HG03139 (cell line): Measurements from ENCODE around the gene ZNF761.
"Not testable (repeated sequence)": the region's sequence is repeated elsewhere in the genome, so short reads cannot be mapped to it uniquely, and the experiment has no call there.

ENCODE experiments used
- ATAC-seq: cut with Tn5 transposase; IDR thresholded peaks from one replicate; pipeline ENCODE4 v1.9.1; 2021; ENCODE audit not compliant: unreplicated experiment

ZNF761 gene

DNA sequence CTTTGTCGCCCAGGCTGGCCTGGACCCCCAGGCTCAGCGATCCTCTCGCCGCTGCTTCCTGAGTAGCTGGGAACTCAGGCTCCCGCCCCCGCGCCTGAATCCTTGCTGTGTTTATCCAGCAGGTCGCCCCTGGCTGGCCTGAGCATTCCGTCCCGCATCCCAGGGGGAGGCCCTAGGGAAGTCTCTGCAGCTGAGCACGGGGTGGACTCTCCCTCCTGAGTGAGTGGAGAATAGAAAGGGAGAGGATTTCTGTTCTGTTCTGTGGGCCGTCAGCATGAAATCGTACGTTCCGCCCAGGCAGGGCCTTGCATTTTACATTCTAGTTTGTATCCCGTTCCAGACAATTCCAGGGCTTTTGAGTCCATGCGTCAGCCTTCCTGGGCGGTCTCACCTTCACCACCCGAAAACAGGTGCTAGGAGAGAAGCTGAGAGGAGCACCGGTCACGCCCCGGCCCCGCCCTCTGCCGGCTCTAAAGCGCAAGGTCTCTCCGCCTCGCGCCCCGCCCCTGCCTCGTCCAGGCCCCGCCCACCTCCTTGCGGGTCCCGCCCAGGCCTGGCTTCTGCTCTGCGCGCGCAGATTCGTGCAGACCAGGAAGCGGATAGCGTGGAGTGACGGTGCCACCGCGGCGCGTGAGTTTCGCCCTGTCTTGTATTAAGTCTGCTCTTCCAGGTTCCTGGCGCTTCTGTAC lies at the start of gene ZNF761:
ZNF761 (plus strand) TSS at position 586 of the 689 bp plus-strand sequence. CDS start 15,285 bp downstream, outside the sequence.
- peak; percentile 91 for ATAC-seq

DNA sequence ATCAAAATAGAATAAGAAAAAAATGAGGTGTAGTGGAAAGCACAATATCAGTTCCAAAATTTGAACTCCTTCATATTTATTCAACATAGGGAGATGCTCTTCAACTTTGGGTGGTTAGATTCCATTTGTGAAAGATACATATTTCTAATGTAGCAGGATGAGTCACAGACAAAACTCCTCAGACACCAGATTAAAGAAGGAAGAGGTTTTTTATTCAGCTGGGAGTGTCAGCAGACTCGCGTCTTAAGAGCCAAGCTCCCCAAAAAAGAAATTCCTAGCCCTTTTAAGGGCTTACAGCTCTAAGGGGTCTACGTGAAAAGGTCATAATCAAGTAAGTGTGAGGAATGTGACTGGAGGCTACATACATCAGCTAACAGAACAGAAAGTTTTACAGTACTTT lies 43.6 kb upstream of the ZNF761 start:
- ATAC-seq, result no peak

DNA sequence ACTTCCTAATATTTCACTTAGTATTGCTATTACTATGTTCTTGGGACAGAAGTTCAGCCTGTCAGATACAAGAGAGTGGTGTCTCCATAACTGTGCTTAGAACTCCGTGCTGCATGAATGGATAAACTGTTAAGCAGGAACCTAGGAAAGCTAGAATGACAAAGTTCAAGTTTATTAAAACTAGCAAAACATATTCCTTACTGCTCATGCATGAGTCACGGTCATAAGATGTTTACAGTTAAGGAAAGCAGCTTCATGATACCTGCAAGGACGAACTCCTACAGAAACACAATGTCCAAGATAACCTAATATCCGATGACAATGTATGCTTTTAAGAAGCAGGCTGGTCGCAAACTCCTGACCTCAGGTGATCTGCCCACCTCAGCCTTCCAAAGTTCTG lies 42.9 kb upstream of the ZNF761 start:
- ATAC-seq, result no peak

DNA sequence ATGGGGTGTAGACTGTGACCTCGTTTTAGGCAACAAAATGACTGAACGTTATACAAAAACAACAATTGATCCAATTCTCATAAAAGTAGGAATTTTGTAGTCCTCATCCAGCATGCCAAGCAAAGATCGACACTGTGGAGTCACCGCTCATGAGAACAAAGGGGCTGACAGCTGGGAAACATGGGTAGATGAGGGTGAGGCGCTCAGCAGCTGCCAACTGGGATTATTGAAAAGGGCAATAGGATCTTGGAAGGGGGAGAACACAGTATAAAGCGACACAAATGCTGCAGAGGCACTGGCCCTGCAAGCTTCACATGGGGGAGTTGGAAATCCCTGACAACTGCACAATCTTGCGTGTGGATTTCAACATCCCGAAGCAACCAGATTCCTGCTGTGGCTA lies 42.2 kb upstream of the ZNF761 start:
- ATAC-seq, result no peak

DNA sequence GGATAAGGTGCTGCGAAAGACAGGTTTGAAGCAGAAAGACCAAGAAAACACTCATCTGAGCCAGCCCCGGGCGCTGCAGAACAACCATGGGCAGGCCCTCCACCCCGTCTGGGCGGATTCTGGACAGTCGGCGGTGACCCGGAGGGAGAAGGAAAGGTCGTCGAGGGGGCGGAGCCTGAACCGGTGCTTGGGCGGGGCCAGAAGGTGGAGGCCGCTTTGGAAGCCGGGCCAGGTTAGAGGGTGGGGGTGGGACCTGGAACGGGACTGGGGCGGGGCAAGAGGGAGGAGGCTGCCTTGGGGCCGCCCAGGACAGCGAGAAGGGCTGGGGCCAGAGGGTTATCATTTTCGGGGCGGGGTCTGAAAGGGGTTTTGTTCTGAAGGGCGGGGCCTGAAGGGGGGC lies 41.8 kb upstream of the ZNF761 start:
- ATAC-seq, result no peak

DNA sequence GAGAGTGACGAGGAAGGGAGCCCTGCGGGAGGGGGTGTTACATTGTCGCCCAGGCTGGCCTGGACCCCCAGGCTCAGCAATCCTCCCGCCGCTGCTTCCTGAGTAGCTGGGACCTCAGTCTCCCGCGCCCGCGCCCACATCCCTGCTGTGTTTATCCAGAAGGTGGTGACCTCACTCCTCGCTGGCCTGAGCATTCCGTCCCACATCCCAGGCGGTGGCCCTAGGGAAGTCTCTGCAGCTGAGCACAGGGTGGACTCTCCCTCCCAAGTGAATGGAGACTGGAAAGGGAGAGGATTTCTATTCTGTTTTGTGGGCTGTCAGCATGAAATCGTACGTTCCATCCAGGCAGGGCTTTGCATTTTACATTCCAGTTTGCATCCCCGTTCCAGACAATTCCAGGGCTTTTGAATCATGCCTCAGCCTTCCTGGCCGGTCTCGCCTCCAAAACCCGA lies 37.2 kb upstream of the ZNF761 start:
- no peak for ATAC-seq

DNA sequence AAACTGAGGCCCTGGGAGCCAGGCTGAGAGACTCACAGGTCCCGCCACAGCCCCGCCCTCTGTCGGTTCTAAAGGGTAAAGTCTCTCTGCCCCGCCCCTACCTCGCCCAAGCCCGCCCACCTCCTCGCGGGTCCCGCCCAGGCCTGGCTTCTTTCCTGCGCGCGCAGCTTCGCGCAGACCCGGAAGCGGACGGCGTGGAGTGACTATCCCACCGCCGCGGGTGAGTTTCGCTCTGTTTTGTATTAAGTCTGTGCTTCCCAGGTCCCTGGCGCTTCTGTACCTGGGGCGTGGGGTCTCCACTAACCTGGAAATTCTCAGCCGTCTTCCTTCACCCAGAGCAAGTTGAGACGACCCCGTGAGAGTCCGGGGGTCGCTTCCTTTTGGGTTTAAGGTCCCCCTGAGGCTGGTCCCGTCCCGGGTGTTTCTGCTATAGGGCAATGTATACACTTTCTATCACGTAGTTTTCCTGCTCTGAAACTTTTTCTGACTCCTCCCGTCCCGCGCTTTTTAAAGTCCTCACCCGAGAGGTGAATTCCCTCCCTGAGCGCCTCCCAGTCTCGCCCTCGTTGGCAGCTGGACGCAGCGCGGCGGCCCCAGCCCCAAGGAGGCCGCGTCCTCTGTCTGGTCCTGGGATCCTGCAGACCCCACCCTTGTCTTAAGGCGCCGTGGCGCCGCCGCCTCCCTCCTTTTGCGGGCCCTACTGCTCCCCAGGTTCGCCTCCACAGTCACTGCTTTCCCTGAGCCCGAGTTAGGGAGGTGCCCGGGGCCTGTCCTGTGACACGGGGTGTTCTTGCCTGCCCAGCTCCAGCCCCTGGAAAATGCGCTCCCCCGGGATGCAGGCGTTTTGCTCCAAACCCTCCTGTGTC lies 36.6 kb upstream of the ZNF761 start, which contains the start of gene ZNF765:
ZNF765 (plus strand) TSS at position 176 of the 866 bp plus-strand sequence. CDS start 2,867 bp downstream, outside the sequence.
- peak; percentile 74 for ATAC-seq

DNA sequence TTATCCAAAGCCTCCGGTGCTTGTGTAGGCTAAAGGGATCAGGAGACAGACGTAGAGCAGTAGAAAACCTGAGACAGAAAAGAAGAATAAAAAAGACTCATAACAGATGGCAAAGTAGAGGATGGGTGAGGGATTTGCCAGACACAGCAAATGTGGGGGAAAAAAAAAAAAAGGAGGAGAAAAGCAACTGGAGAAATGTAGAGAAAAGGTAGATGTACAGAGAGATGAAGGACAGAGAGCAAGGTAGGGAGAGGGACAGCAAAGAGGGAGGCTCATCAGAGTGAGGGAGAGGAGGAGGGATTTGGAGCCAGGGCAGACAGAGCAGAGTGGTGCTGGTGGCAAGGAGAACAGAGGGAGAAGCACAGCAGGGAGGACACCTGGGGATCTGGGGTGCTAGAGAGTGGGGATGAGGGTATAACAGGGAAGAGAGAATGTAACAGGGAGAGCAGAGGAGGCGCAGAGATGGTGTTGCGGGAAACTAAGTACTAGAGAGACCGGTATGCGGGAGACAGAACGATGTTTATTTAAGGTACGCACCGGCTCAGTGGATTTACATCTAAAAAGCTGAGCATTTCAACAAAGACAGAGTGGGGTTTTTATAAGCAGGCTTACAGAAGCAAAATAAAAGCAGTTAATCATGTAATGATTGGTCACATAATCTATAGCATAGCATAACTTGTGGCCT lies 35.8 kb upstream of the ZNF761 start:
- ATAC-seq, result not testable (repeated sequence)

DNA sequence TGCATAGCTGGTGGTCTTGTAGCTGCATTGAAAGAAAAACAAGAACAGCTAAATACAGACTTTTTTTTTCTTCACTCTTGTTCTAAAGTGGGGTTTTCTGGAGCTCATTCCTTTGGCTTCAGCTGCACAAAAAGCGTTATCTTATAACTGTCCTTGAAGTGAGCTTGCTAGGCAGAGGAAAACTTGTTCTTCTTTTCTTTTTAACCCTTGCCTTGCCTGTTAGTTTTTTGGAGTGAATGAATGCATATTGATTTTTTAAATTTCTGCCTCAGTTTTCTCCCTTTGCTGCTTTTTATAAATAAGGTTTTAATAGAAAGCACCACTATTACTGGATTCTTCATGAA lies 35.3 kb upstream of the ZNF761 start:
- no peak for ATAC-seq

DNA sequence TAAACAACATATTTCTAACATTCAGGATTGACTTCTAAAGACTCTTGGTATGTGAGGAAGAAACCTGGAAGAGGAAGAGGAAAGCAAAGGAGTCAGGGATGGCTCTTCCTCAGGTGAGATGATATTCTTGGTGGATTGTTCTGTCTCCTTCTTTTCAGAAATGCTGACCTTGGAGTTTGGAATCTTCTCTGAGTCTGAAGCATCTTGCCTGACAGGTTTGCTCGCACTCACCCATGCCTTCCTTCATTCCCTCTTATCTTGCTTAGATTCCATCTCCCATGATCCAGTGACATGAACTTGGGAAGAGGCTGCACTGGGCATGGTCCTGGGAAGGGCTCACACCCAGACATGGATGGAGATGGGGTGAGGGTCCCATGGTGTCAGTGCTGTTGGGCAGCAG lies 33.9 kb upstream of the ZNF761 start:
- not testable (repeated sequence) for ATAC-seq

DNA sequence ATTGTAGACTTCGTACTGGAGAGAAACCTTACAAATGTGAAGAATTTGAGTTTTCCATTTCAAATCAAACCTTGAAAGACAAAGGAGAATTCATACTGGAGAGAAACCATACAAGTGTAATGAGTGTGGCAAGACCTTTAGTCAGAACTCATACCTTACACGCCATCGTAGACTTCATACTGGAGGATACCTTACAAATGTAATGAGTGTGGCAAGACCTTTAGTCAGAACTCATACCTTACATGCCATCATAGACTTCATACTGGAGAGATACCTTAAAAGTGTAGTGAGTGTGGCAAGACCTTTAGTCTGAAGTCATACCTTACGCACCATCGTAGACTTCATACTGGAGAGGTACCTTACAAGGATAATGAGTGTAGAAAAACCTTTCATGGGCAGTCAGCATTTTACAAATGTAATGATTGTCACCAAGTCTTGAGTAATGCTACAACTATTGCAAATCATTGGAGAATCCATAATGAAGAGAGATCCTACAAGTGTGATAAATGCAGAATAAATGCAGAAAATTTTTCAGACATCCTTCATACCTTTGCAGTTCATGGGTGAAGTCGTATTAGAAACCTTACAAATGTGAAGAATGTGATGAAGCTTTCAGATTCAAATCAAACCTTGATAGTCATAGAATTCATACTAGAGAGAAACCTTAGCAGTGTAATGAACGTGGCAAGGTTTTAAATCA lies 22.1 kb upstream of the ZNF761 start:
- ATAC-seq, result no peak

DNA sequence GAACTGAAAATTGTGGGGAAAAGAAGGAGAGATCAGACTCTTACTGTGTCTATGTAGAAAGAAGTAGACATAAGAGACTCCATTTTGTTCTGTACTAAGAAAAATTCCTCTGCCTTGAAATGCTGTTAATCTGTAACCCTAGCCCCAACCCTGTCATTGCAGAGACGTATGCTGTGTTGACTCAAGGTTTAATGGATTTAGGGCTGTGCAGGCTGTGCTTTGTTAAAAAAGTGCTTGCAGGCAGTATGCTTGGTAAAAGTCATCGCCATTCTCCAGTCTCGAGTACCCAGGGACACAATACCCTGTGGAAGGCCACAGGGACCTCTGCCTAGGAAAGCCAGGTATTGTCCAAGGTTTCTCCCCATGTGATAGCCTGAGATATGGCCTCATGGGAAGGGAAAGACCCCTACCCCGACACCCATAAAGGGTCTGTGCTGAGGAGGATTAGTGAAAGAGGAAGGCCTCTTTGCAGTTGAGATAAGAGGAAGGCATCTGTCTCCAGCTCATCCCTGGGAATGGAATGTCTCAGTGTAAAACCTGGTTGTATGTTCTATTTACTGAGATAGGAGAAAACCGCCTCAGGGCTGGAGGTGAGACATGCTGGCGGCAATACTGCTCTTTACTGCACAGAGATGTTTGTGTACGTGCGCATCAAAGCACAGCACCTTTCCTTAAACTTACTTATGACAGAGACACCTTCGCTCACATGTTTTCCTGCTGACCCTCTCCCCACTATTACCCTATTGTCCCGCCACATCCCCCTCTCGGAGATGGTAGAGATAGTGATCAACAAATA lies 11.1 kb upstream of the ZNF761 start:
- not testable (repeated sequence) for ATAC-seq

DNA sequence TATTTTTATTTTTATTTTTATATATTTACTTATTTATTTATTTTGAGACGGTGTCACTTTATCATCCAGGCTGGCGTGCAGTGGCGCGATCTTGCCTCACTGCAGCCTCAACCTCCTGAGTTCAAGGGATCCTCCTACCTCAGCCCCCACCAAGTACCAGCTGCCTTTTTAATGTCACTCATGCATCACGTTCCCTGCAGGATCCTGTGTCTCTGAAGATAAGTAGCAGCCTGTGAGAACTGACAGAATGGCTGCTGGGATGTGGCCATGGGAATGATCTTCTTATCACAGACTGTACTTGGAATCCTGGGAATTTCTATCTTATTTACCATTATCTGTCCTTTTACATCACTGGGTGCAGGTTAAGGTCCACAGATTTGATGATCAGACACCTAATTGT lies 9.2 kb upstream of the ZNF761 start:
- ATAC-seq, result no peak

DNA sequence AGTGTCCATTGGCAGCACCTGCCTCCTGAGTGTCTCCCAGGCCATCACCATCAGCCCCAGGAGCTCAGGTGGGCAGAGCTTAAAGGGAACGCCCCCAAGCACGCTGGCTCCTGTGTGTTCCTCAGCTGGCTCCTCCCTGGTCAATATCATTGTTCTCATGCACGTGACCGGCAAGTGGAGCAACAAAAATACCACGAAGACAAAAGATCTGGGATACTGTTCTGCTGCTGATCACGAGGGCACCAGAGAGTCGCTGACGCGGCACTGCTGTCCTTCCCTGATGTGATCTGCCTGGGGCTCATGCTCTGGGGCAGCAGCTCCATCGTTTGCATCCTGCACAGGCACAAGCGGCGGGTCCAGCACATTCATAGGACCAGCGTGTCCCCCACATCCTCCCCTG lies 8.7 kb upstream of the ZNF761 start:
- ATAC-seq, result not testable (repeated sequence)

DNA sequence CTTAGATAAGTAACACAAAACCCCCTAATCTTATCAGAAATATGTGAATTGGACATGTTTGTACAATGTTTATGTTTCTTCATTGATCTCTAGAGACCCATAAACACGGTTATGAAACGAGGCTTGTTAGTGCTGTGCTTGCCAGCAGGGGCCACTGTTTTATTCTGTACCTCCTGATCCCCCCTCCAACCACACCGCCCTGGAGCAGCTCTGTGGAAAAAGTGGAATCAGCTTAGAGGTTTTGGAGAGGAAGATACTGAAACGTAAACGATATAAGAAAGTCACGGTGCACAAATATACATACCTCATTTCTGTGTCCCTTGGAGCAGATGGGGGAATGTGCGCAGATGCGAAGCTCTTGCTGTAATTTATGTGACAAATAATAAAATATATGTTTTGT lies 8.1 kb upstream of the ZNF761 start:
- not testable (repeated sequence) for ATAC-seq

DNA sequence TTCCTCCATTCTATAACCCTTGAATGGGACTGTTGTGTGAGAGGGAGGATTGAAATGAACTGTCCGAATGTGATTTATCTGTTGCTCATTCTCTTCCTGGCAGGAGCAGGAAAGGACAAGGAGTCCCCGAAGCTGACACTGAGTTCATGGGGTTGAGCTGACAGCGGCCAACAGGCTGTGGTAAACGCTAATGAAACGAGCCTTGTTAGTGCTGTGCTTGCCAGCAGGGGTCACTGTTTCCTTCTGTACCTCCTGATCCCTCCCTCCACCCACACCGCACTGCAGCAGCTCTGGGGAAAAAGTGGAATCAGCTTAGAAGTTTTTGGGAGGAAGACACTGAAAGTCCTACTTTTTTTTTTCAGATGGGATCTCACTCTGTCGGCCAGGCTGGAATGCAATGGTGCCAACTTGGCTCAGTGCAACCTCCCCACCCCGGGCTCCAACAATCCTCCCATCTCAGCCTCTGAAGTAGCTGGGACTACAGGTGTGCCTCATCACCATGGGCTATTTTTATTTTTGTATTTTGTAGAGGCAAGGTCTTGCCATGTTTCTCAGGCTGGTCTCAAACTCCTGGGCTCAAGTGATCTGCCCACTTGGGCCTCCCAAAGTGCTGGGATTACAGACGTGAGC lies 6.7 kb upstream of the ZNF761 start:
- ATAC-seq, result no peak

DNA sequence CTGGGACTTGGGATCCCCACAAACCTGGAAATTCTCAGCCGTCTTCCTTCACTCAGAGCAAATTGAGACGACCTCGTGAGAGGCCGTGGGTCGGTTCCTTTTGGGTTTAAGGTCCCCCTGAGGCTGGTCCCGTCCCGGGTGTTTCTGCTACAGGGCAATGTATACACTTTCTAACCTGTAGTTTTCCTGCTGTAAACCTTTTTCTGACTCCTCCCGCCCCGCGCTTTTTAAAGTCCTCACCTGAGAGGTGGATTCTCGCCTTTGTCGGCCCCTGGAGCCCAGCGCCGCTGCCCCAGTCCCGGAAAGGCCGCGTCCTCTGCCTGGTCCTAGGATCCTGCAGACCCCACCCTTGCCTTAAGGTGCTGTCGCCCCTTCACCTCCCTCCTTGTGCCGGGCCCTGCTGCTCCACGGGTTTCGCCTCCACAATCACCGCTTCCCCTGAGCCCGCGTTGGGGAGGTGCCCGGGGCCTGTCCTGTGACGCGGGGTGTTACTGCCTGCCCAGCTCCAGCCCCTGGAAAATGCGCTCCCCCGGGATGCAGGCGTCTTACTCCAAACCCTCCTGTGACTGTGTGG lies 391 bp downstream of the ZNF761 start:
- ATAC-seq, result peak; percentile 24

DNA sequence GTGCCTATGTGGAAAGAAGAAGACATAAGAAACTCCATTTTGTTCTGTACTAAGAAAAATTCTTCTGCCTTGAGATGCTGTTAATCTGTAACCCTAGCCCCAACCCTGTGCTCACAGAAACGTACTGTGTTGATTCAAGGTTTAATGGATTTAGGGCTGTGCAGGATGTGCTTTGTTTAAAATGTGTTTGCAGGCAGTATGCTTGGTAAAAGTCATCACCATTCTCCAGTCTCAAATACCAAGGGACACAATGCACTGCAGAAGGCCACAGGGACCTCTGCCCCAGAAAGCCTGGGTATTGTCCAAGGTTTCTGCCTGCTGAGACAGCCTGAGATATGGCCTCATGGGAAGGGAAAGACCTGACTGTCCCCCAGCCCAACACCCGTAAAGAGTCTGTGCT lies 12.0 kb downstream of the ZNF761 start:
- not testable (repeated sequence) for ATAC-seq

DNA sequence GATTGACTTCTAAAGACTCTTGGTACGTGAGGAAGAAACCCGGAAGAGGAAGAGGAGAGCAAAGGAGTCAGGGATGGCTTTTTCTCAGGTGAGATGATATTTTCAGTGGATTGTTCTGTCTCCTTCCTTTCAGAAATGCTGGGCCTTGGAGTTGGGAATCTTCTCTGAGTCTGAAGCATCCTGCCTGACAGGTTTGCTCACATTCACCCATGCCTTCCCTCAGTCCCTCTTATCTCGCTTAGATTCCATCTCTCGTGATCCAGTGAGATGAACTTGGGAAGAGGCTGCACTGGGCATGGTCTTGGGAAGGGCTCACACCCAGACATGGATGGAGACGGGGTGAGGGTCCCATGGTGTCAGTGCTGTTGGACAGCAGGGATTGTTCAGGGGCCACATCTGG lies 15.4 kb downstream of the ZNF761 start:
- ATAC-seq, result not testable (repeated sequence)
